DLD1 (cell line): ENCODE measurements around the gene HCN1.
"Not testable (repeated sequence)": the region's sequence is repeated elsewhere in the genome, so short reads cannot be mapped to it uniquely, and the experiment has no call there.

ENCODE experiments used
- in situ Hi-C: cut with HindIII; loops from 2 replicates; pipeline ENCODE4 v1.10.0; 2017; ENCODE audit warnings: low sequenced_read_pairs

The HCN1 gene

GRCh38 chr5:45437752-45438151 is 258.4 kb downstream of the HCN1 start:
- in situ Hi-C loops: no loop called here

- in situ Hi-C loops: no loop called here
These were observed 278.7 kb downstream of the HCN1 start for GRCh38 chr5:45417285-45417998.

GRCh38 chr5:45414620-45415573 is 281.3 kb downstream of the HCN1 start:
- in situ Hi-C loops: no loop called here

- in situ Hi-C loops: no loop called here
These were observed 284.1 kb downstream of the HCN1 start for GRCh38 chr5:45411971-45412612.

- in situ Hi-C loops: no loop called here
These were observed 285.7 kb downstream of the HCN1 start for GRCh38 chr5:45410304-45410995.

GRCh38 chr5:45408067-45408466 is 288.1 kb downstream of the HCN1 start:
- in situ Hi-C loops: no loop called here

GRCh38 chr5:45402804-45403455 is 293.2 kb downstream of the HCN1 start:
- in situ Hi-C loops: no loop called here

- in situ Hi-C loops: no loop called here
These were observed 297.1 kb downstream of the HCN1 start for GRCh38 chr5:45399041-45399440.

- in situ Hi-C loops: no loop called here
These were observed 310.7 kb downstream of the HCN1 start for GRCh38 chr5:45385321-45386058.

GRCh38 chr5:45383985-45384384 is 312.2 kb downstream of the HCN1 start:
- in situ Hi-C loops: no loop called here

- in situ Hi-C loops: no loop called here
These were observed 313.6 kb downstream of the HCN1 start for GRCh38 chr5:45382583-45382982.

- in situ Hi-C loops: no loop called here
These were observed 319.8 kb downstream of the HCN1 start for GRCh38 chr5:45376417-45376816.

GRCh38 chr5:45372629-45373028 is 323.6 kb downstream of the HCN1 start:
- in situ Hi-C loops: no loop called here

- in situ Hi-C loops: not testable (repeated sequence)
These were observed 324.8 kb downstream of the HCN1 start for GRCh38 chr5:45371423-45371822.

- in situ Hi-C loops: no loop called here
These were observed 340.8 kb downstream of the HCN1 start for GRCh38 chr5:45355189-45355992.

- in situ Hi-C loops: no loop called here
These were observed 359.7 kb downstream of the HCN1 start for GRCh38 chr5:45336464-45336863.

GRCh38 chr5:45335978-45336377 is 360.2 kb downstream of the HCN1 start:
- in situ Hi-C loops: no loop called here

- in situ Hi-C loops: no loop called here
These were observed 360.8 kb downstream of the HCN1 start for GRCh38 chr5:45335346-45335745.

- in situ Hi-C loops: no loop called here
These were observed 361.2 kb downstream of the HCN1 start for GRCh38 chr5:45334939-45335338.
